T47D (cell line): Measurements from ENCODE around the gene TULP4.
"Not testable (repeated sequence)": the region's sequence is repeated elsewhere in the genome, so short reads cannot be mapped to it uniquely, and the experiment has no call there.

Source experiments
- DNase-seq, 2 experiments: peaks; one replicate each; pipeline versions ENCODE4 v3.0.0 to v3.0.0-alpha.2; 2011 to 2012; ENCODE audit warnings: low read depth in 1 of 2, low spot score in 1 of 2
- JUND ChIP-seq: IDR thresholded peaks from 2 replicates; pipeline ENCODE4 v1.6.1; 2012; ENCODE audit warnings: low read depth
- in situ Hi-C: cut with HindIII; loops from 2 replicates; pipeline ENCODE4 v1.10.0; 2016; ENCODE audit warnings: low sequenced_read_pairs, low pct_unique_long_range_greater_than_20kb

The TULP4 gene

DNA sequence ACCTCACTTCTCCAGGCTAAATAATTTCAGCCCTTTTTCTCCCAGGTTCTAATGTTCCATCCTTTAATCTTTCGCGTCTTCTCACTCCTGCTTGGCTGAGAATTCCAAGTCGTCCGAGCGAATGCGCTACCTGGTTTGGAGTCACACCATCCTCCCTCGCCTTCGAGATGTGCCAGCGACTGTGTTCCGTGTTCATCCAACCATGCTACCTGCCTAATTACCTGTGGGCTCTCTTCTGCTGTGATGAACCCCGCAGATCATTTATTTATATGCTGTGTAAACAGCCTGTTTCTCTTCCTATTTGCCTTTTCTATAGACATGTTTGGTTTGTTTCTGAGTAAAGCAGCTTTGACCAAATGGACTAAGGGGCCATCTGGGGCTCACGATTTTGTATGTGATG lies 164.1 kb downstream of the TULP4 start:
- DNase-seq: no peak
- in situ Hi-C loops: no loop called here
- no peak for TF ChIP-seq JUND

DNA sequence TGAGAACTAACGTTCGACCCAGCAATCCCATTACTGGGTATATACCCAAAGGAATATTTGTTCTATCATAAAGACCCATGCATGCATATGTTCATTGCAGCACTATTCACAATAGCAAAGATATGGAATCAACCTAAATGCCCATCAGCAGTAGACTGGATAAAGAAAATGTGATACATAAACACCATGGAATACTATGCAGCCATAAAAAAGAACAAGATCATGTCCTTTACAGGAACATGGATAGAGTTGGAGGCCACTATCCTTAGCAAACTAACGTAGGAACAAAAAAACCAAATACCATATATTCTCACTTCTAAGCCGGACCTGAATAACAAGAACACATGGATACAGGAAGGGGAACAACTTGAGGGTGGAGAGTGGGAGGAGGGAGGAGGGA lies 165.5 kb downstream of the TULP4 start:
- in situ Hi-C loops, DNase-seq: not testable (repeated sequence)

DNA sequence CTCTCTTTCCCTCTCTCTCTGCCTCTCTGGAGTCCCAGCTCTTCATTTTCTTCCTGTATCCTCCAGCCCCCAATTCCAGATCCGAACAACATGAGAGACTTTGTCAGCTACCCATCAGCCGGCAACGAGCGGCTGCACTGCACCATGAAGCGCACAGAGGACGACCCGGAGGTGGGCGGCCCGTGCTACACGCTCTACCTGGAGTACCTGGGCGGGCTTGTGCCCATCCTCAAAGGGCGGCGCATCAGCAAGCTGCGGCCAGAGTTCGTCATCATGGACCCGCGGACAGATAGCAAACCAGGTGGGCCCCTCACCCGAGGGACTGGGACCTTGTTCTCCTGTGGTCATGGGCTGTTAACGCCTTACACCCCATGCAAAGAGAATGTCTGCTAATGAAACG lies 168.7 kb downstream of the TULP4 start:
- in situ Hi-C loops: no loop called here
- no peak for TF ChIP-seq JUND
- DNase-seq: no peak

DNA sequence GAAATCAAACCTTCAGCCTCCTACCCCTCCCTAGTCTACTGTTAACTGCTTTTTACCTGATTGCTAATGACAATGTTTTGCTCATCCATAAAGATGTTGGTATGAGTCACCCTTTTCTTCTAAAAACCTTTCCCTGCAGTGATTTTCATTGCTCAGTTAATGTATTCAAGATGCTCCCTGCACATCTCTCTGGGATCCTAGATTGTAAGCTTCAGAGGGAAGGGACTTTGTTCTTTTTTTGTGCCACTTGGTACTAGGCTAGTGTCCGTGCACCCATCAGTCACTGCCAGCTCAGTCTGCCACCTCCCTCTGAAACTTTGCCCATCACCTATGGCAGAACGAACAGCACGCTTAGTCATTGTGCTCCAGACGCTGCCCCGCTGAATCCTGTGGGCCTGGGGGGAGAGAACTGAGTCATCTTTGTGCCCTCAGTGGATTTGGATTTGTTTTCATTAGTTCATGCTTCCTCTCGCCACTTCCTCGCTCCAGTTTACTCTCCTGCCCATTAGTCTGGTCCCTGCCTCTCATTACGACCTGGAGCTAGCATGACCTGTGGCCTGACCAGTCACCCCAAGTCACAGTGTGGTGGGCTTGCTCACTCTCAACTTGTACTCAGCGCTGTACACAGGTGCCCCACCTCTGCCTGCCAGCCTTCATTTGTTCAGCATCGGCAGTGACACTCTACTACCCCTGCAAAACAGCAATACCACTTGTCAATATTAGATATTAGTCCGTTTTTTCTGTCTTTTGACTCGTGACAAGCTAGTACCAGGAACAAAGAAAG lies 169.6 kb downstream of the TULP4 start:
- DNase-seq: no peak
- in situ Hi-C loops: no loop called here
- TF ChIP-seq JUND: no peak

DNA sequence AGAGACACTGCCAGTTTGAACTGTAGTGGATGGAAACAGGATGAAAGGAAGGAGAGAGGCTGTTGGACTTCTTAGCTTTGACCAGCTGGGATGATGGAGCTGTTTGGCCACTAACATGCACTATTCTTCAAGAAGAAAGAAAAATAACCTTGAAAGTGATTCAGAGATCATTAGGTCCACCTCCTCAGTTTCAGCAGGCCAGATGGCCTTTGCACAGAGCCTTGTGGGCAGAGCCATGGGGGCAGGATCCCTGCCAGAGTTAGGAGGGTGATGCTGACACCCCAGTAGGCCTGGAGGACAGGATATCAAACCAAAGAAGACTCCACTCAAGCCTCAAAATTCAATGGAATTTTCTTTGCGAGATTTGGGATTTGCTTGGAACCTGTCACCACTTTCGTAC lies 173.2 kb downstream of the TULP4 start:
- no peak for TF ChIP-seq JUND
- no peak for DNase-seq
- in situ Hi-C loops: no loop called here

DNA sequence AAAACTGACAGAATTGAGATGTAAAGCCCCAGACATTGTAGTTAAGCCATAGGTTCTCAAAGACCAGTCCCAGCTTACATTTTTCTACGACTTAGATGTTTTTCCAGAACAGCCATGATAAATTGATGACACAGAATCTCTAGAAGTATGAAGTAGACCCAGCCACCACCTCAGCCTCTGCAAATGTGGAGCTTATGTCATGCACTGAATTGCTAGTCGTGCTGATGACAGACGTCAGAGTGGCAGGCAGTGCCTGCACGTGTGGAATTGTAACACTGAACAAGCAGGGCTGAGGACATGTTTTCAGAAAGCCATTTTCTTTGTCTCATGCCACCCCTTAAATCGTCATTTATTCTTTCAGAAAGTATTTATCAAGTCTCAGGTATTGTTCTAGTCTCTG lies 175.2 kb downstream of the TULP4 start:
- in situ Hi-C loops: no loop called here

DNA sequence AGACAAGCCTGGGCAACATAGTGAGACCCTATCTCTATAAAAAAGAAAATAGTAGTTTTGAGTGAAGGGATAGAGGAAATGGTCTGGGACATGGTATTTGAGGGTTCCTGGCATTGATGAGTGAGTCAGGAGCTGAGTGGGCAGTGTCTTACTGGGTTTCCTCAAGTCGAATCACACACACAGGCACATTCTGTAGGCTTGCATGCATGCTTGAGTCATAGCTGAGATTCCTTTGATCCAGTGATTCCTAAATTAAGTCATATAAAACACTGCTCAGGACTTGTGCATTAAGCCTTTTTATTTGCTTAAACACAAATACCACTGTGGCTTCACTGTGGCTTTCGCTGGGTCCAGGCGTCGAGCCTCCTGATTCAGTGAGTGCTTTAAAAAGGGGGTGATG lies 175.8 kb downstream of the TULP4 start:
- no peak for TF ChIP-seq JUND
- DNase-seq: no peak
- in situ Hi-C loops: no loop called here

More for the DNA sequence above, 175.2 kb downstream of the TULP4 start:
- DNase-seq: no peak
- no peak for TF ChIP-seq JUND

DNA sequence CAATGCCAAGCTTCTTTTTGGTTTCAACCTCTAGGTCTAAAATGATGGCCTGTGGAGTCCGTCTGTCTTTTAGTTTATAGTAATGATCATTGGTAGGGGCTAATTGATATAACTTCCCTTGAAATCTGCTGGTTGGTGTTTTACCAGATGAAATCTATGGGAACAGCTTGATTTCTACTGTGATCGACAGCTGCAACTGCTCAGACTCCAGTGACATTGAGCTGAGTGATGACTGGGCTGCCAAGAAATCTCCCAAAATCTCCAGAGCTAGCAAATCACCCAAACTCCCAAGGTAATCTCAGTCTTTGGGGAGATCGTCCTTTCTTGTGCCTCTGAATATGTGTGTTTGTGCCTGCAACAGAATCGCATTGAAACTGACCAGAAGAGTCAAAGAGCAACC lies 177.2 kb downstream of the TULP4 start:
- in situ Hi-C loops: no loop called here

DNA sequence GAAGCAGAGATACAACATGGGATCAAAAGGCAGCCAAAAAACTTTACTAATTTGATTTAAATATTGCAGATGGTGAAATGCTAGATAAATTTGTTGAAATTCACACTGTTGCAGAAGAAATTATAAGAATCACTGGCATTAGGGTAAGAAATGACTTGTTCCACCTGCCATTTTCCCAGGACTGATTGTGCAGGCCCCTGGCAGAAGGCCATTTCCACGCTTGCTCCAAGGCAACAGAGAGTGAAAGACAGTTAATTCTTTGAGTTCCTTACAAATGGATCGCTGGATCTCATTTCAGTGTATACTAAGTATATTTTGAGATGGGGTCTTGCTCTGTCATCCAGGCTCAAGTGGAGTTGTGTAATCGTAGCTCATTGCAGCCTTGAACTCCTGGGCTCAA lies 180.6 kb downstream of the TULP4 start:
- no peak for TF ChIP-seq JUND
- no peak for DNase-seq
- in situ Hi-C loops: no loop called here

More for the DNA sequence above, 177.2 kb downstream of the TULP4 start:
- no peak for DNase-seq
- no peak for TF ChIP-seq JUND

DNA sequence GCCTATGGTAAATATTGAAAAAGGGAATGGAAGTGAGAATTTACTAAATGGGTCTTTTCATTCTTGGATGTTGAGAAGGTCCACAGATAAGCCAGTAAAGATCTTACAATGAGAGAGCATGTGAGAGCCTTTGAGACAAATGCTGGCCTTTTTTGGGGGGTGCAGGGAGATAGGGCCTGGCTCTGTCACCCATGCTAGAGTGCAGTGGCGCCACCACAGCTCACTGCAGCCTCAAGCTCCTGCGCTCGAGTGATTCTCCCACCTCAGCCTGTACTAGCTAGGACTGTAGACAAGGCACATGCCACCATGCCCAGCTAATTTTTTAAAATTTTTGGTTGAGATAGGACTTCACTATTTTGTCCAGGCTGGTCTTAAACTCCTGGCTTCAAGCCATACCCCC lies 184.4 kb downstream of the TULP4 start:
- TF ChIP-seq JUND: no peak
- in situ Hi-C loops: no loop called here
- DNase-seq: no peak

DNA sequence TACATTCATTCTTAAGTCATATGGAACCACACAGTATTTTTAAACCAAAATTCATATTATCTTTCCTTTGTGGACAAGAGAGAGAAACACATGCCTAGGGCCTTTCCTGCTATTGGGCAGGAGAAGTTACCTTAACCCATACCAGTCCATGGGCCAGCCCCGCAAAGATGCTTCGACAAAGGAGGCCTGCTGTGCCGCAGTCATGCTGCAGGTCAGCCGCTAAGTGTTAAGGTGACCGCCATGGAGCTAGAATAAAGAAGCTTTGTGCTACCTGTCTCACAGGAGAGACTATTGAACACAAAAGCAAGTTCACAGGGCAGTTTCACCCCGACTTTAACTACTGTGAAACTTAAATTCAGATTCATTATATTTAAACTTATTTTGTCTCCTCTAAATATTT lies 185.4 kb downstream of the TULP4 start:
- no peak for DNase-seq
- TF ChIP-seq JUND: no peak
- in situ Hi-C loops: no loop called here

DNA sequence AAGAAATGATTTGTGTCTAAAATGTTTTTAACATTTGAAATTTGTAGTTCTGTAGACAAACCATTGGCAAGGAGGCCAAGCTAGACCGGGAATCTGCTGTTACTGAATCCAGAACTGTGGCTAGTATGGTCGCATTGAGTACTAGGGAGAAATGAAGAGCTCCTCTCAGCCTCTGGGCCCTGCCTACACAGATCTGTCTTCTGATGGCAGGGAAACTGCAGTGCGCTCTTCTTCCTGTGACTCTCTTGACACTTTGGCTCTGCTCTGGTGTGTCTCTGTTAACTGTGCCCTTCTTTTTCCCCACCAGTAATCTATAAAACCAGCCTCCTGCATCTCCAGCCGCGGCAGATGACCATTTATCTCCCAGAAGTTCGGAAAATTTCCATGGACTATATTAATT lies 186.1 kb downstream of the TULP4 start:
- in situ Hi-C loops: no loop called here
- DNase-seq: no peak
- TF ChIP-seq JUND: no peak

DNA sequence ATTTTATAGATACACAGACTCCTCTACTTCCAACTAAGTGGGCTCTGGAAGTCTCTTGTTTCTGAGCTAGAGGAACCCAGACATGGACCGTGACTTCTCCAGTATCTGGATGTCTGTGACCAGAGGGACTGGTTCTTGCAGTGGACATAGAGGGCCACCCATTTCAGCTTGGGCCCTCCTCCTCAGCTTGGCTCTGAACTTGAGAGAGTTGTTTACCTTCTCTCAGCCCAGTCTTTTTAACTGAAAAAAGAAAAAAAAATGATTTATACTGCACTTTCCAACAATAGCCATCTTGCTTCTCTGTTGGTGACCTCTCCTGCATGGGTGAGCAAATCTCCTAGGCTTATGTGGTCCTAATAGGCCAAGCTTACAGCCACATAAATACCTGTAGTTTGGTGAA lies 187.3 kb downstream of the TULP4 start:
- no peak for DNase-seq
- in situ Hi-C loops: no loop called here
- TF ChIP-seq JUND: no peak
